ENCODE measurements around the gene GMPPB.
"Not testable (repeated sequence)": the region's sequence is repeated elsewhere in the genome, so short reads cannot be mapped to it uniquely, and the experiment has no call there.

GMPPB gene

GRCh38 chr3:49723628-49724551, at the start of gene GMPPB:
TSS of gene GMPPB (minus strand) at chr3:49723951. CDS start at chr3:49723726, 225 bp downstream.
- peak; percentile 95 for DNase-seq (ENCODE audit: low spot score)

GRCh38 chr3:49772703-49773102, 49.0 kb upstream of the GMPPB start:
- DNase-seq (ENCODE audit: low spot score) = no peak

GRCh38 chr3:49771340-49771938, 47.7 kb upstream of the GMPPB start:
- DNase-seq (ENCODE audit: low spot score) = no peak

- no peak for DNase-seq (ENCODE audit: low spot score)
Observed at GRCh38 chr3:49769926-49770325, 46.2 kb upstream of the GMPPB start.

- no peak for DNase-seq (ENCODE audit: low spot score)
Observed at GRCh38 chr3:49769286-49769915, 45.6 kb upstream of the GMPPB start.

GRCh38 chr3:49763981-49764380, 40.2 kb upstream of the GMPPB start:
- no peak for DNase-seq (ENCODE audit: low spot score)

GRCh38 chr3:49761661-49762060, 37.9 kb upstream of the GMPPB start:
- DNase-seq (ENCODE audit: low spot score) = no peak

GRCh38 chr3:49759226-49759625, 35.5 kb upstream of the GMPPB start:
- DNase-seq (ENCODE audit: low spot score) = no peak

GRCh38 chr3:49757197-49757596, 33.4 kb upstream of the GMPPB start:
- DNase-seq (ENCODE audit: low spot score) = no peak

GRCh38 chr3:49756036-49756435, 32.3 kb upstream of the GMPPB start:
- DNase-seq (ENCODE audit: low spot score) = no peak

GRCh38 chr3:49754536-49754935, 30.8 kb upstream of the GMPPB start:
- no peak for DNase-seq (ENCODE audit: low spot score)

- no peak for DNase-seq (ENCODE audit: low spot score)
Observed at GRCh38 chr3:49751501-49751900, 27.8 kb upstream of the GMPPB start.

GRCh38 chr3:49750056-49750455, 26.3 kb upstream of the GMPPB start:
- no peak for DNase-seq (ENCODE audit: low spot score)

GRCh38 chr3:49748874-49749273, 25.1 kb upstream of the GMPPB start:
- not testable (repeated sequence) for DNase-seq (ENCODE audit: low spot score)

GRCh38 chr3:49747792-49748480, 24.2 kb upstream of the GMPPB start:
- no peak for DNase-seq (ENCODE audit: low spot score)

- no peak for DNase-seq (ENCODE audit: low spot score)
Observed at GRCh38 chr3:49745986-49746385, 22.2 kb upstream of the GMPPB start.

- DNase-seq (ENCODE audit: low spot score) = no peak
Observed at GRCh38 chr3:49740427-49740826, 16.7 kb upstream of the GMPPB start.

- no peak for DNase-seq (ENCODE audit: low spot score)
Observed at GRCh38 chr3:49738067-49738713, 14.4 kb upstream of the GMPPB start.

GRCh38 chr3:49734752-49735151, 11.0 kb upstream of the GMPPB start:
- no peak for DNase-seq (ENCODE audit: low spot score)

- DNase-seq (ENCODE audit: low spot score) = no peak
Observed at GRCh38 chr3:49733551-49733950, 9.8 kb upstream of the GMPPB start.

- no peak for DNase-seq (ENCODE audit: low spot score)
Observed at GRCh38 chr3:49732597-49732996, 8.8 kb upstream of the GMPPB start.

All from putamen (tissue), 1 donor.